ENCODE results near the gene MPP2.
A peak's percentile ranks its signal among the peaks of the same experiment; 100 is the strongest.
"Not testable (repeated sequence)": the region's sequence is repeated elsewhere in the genome, so short reads cannot be mapped to it uniquely, and the experiment has no call there.

Gene MPP2

DNA sequence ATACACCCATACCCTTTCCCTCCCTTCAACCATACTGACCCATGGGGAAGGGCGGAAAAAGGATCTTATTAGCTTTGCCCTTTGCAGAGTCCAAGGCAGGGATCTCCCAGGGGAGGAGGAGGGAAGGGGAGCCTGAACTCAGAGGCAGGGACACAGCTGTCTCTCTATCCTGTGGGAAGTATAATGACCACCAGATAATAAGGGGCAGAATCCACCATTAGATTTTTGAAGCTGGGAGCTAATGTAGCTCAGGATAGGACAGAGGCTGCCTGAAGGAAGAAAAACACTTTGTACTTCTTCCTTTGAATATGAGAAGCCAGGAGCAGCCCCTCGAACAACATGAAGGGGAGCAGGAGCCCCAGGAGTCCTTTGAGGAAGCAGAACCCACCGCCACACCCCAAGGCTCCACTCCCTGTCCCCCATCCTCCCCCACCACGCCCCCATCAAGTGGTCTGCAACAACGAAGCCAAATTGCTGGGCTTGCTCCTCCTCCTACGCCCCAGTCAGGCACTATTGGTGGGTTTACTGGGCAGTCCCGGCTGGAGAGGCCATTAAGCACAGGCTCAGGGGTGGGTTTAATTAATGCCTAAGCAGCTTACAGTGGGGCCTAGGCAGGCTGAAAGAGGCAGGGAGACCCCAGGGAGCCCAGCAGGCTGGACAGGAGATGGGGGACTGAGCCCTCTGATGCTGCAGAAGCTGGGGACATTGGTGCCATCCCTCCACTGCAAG is 5.3 kb downstream of the MPP2 start:
- DNase-seq (ENCODE audit: low spot score): no peak

DNA sequence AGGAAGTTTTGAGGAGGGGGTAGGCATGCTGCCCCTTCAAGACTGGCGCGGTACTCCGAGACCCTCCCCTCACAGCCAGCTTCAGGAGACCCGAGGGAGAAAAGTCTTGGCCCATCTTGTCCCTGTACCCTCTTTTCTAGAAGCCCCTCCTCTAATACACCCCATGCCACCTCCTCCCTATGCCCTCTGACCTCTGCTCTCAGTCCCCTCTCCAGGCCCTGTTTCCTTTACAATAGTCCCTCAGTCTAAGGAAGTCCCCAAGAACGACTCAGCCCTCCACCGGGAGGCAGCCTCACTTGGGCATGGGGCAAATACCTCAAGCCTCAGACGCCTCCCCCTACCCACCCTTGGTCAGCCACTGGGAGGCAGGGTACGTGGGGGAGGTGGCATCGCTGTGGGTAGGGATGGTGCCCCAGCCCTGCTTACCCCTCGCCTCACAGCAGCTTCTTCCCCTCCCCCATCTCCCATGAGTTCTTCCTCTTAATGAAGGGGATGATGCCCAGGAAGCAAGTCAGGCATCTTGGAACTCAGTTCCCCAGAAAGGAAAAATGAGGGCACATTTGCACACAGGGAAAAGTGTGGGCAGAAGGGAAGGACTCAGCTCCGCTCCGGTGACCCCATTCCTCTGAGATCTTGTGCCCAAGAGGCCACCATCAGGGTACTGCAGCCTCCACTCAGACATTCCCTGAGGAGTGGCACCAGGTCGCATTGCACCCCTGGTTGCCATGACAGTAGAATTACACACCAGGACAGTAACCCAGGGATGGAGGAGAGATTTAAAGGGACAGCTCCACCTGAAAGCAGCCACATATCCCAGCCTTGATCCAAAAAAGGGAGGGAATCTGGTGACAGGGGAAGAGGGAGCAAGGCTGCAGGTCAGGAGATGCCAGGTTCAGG is 6.2 kb downstream of the MPP2 start:
- no peak for DNase-seq (ENCODE audit: low spot score)

DNA sequence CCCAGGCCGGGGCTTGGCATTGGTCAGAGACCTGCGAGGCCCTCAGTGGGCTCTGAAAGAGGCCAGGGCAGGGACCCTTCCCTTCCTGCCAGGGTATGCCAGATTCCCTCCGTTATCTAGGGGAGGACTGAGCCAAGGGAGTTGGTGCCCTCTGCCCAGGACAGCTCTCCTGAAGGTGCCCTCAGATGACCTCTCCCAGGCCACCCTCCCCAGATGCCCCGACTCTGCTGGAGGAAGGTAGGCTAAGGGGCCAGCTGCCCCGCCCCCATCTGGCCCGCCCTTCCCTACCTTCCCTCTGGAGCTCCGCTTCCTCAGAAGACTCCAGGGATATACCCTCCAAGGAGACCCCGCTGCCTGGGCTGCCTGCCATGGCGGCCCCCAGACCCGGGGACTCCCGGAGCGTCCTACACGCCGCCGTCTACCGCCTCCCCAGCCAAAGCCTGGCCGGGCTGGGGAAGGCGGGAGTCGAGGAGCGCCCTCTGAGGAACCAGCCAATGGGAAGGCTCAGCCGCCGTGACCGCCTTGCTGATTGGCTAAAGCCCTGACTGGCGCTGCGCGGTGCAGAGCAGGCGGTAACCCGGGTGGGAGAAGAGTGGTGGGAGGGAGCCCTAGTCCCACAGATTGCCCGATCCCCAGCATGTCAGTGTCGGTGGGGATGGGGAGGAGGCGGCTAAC is 7.0 kb downstream of the MPP2 start:
- DNase-seq (ENCODE audit: low spot score): peak; percentile 98

DNA sequence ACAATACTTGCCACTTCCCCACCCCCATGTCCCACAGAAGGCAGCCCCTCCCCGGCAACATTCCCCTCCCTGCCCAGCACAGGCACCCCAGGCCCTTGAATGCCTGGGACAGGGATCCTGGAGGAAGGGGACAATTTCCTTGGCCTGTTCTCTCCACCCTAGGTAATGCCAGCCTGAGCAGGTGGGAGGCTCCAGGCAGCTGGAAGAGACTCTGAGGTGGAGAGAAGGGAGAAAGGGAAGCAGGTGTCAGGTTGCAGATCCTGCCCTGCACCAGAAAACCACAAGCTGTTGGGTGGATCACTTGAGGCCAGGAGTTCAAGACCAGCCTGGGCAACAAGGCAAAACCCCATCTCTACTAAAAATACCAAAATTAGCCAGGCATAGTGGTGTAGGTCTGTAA is 8.9 kb downstream of the MPP2 start:
- DNase-seq (ENCODE audit: low spot score): no peak

DNA sequence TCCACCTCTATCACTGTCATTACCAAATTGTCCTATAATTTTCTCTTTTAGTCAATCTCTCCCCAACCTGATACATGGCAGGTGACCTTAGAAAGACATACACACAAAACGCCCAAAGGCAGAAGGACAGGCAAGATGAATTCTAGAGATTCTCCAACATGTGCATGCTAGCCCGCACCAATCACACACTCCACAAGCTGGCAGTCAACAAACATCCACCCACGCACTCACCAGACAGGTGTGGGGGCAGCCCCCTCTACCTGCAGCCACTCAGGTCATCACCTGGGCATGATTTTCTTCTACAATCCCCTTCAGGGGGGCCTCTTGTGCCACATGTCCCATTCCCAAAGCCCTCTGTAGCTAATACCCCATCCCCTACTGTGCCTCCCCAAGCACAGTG is 9.5 kb downstream of the MPP2 start:
- no peak for DNase-seq (ENCODE audit: low spot score)

DNA sequence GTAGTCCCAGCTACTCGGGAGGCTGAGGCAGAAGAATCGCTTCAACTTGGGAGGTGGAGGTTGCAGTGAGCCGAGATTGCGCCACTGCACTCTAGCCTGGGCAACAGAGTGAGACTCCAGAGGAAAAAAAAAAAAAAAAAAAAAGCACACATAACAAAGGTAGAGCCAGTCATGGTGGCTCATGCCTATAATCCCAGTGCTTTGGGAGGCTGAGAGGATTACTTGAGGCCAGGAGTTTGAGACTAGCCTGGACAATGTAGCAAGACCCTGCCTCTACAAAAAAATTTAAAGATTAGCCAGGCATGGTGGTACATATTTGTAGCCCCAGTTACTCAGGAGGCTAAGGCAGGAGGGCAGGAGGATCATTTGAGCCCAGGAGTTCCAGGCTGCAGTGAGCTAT is 12.8 kb downstream of the MPP2 start:
- DNase-seq (ENCODE audit: low spot score): not testable (repeated sequence)

DNA sequence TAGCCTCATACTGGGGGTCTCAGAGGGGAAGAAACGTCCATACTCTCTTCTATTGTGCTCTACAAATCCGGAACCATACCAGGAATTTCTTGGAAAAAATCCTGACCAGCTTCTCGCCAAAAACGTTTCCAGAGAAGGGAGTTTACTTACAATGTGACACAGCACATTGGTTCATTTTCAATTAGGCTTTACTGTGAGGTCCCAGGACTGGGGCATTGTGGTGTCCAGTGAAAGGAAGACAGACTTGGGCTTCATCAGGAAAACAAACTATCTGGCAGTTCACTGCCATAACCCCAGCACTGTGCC is 14.7 kb downstream of the MPP2 start:
- DNase-seq (ENCODE audit: low spot score): no peak

DNA sequence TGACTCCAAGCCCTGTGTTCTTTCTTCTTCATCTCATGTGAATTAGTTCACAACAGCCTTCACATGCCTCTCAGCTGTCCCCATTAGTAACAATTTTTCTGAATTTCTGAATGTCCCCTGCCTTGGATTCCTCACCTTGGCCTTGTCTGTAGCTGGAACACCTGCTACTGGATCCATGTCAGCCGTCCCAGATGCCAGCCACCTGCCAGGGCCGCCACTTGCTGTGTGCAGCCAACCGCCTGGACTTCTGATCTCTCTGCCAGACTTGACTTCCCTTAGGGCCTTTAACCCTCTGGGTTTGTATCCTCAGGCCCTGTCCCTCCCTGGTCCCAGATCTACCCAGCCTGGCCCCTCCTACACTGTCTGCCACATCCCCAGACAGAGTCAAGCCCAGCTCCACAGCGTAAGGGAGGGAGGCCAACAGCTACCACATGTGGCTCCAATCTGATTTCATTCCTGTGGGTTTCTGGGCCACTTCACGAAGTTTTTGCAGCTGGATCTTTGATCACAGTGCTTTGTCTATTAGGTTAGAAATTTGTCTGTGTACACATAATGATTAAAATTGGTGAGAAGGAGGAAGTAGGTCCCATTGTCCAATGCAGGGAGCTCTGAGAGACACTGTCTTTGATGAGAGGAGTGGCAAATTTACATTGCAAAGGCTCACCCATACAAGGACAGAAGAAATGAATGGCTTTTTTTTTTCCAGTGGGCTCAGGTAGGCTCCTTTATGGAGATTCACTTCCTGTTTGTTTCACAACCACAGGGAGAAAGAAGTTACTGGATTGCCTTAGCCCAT is 15.3 kb downstream of the MPP2 start:
- DNase-seq (ENCODE audit: low spot score): peak; percentile 43

DNA sequence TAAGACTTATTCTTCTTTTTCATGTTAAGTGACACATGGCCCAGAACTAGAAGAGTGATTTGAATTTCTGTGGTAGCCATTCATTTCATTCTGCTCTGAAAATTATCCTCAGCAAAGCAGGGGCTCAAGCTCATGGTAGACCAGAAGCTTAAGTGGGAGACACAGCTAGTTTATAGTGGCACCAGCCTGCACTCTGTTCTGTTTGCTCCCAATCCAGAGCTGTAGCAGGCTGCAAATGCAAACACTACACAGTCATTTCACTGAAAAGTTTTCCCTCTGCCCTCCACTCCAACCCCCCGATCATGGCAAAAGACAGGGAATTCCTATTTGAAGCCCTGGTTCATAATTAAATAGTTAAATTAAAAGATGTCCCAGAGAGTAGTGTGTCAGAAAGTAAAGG is 17.1 kb downstream of the MPP2 start:
- no peak for DNase-seq (ENCODE audit: low spot score)

DNA sequence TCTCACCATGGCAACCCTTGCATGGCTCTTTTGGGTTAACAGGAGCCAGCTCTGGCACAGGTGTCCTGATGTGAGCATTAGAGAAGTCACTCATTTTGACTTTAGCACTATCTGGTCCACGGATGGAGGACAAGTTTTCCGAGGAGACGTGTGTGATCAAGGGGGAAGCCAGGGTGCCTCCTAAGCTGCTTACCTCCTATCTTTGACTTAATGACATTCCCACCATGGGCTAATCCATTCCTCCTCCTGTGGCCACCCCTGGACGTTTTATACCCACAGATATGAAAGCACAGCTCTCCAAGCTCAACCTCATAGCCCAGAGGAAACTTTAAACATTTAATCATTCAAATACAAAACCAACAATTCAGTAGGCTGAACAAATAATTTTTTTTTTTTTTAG is 18.8 kb downstream of the MPP2 start:
- no peak for DNase-seq (ENCODE audit: low spot score)

DNA sequence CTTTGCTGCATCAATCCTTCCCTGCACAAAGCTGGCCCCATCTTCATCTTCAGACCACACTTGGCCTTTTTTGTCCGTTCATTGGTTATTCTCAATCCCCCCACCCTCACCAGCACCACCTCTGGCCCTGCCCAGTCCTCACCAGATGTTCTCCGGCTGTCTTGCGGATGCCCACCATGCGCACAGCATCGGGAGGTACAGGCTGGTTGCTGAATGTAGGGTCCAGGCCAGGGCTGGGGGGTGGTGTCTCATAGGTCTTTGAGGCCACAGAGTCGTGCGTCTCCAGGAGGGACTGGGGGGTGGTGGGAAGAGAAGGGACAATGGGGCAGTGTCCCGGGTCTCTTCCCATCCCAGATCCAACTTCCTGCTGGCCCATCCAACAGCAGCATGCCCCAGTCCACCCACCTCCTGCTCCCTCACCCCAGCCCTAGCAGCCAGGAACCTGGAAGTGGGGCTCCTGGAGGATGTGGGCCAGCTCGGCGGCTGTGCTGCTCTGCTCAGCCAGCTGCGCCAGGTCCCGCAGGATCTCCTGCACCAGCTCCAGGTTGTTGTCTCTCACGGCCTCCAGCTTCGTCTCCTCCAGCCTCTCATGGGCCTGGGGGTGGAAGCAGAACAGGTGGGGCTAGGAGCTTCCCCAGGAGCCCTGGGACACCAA is 24.4 kb downstream of the MPP2 start:
- DNase-seq (ENCODE audit: low spot score): no peak

DNA sequence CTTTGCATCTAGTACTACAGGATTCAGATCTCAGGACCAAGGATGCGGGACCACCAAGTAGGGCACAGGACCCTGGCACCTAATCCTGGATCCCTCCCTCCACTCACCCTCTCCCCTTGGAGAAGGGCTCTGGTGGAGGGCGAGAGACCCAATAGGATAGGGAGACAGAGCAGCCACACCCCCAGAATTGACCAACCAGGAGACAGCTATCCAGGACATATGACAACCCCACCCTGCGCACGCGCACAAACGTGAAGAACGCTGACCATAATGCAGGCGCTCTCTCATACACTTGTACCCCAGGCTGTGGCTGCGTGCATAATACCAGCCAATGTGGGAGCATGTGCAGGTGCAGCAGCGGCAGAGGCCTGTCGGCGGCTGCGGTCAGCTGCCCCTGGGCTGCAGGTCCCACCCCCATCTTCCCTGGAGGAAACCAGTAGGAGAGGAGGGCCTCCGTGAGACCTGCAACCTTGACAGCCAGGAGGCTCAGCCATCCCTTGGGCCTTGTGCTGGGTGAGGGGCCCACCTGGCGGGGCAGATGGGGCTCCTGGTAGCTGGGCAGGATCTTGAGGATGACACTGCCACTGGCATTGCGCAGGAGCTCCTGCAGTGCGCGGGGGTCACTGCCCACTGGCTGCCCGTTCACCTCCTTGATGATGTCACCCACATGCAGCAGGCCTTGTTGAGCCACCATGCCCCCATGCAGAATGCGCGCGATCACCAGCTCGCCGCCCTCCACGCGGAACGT is 25.4 kb downstream of the MPP2 start:
- DNase-seq (ENCODE audit: low spot score): no peak

DNA sequence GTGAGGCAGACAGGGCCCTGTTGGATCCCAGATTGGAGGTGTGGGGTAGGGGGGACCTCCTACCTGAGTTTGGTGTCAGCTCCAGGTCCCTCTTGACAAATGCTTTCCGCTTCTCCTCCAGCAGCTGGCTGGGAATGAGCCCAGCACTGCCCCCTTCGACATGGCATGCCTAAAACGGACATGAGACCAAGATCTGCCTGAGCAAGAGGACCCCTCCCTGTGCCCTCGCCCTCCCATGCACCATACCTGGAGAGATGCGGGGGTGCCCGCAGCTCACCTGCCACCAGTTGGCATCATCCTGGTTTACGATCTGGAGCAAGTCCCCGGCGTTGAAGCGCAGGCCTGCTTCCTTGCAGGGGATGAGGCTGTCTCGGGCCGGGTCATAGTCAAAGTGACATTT is 26.2 kb downstream of the MPP2 start:
- no peak for DNase-seq (ENCODE audit: low spot score)

DNA sequence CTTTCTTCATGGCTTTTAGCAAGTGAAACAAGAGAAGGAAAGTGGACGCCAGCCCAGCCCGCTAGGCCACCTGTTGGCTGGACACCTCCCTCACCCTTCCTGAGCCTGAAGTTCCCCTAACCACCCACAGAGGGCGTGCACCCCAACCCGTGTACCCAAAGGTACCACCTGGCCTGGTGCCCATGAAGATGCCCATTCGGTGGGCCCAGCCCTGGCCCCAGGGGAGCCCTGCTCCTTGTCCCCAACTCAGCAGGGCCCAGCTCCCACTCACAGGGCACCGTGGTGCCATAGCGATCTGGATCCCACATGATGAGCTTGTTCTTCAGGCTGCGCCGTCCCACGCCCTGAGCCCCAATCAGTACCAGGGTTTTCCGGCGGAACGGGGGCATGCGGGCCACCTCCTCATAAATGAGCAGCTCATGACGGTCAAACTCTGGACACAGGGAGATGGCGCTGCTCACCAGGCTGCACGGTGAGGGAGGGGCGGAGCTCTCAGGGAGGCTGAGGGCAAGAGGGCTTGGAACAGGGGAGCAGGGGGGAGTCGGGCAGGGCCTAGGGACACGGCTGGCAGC is 26.8 kb downstream of the MPP2 start:
- DNase-seq (ENCODE audit: low spot score): peak; percentile 47

DNA sequence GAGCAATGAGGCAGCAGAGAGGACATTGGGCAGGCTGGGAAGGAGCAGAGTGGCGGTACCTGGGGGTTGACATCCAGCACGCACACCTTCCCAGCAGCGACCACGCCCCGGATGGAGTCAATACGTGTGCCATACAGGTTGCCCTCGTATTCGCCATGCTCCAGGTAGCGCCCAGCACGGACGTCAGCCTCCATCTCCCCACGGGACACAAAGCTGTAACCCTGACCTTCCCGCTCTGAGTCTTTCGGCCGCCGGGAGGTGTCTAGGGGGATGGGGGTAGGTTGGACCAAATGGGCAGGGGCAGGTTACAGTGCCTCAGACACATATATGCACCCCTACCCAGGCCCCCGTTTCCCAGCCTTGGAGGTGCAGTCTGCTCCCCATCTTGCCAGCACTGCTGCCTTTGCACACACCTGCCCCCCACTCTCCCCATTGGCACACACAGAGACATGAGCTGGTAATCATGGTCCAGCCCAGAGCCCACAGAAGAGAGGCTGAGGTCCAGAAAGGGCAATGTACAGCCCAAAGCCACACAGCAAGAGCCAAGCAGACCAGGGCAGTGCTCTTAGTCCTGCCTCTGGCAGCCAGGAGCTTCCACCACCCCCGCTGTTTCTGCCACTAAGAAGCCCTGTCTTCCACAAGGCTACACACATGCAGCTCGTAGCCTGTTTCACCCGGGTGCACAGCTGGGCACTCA is 27.5 kb downstream of the MPP2 start:
- DNase-seq (ENCODE audit: low spot score): no peak

DNA sequence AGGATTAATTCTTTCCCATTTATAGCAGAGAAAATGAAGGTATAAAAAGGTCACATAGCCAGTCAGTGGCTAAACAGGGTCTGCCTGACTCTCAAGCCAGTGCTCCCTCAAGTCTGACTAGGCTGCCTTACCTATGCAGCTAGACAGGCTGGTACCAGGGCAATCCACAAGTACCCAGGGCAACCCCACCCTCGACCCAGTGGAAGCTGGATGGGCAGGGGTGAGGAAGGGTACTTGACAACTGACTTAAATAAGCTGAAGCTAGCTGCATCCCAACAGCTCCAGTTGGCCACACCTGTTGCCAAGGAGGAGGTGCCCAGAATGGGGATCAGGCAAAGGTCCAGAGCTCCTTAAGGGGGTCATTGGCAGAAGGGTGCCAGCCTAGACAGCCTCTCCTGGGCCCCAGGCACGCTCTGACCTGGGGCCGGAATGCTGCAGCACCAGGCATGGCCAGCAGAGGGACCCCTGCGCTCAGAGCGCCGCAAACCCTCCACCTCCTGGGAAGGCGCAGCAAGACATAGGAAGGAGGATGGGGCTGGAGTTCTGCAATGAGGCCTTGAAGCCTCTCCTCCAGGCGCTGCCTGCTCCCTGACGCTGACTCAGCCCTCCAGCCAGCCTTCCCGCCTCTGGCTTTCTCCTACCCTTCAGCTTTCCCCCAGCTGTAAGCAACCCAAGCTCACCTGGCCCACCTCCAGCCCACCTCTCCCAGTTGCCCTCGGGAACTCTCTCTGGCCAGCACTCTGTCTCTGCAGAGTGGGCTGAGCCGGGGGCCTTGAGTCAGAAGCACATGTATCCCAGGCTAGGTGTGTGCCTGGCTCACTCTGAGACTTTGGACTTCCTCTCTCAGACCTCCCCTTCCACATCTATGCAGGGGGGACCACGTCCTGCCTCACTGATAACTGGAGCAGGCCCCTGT is 28.8 kb downstream of the MPP2 start:
- DNase-seq (ENCODE audit: low spot score): peak; percentile 93

DNA sequence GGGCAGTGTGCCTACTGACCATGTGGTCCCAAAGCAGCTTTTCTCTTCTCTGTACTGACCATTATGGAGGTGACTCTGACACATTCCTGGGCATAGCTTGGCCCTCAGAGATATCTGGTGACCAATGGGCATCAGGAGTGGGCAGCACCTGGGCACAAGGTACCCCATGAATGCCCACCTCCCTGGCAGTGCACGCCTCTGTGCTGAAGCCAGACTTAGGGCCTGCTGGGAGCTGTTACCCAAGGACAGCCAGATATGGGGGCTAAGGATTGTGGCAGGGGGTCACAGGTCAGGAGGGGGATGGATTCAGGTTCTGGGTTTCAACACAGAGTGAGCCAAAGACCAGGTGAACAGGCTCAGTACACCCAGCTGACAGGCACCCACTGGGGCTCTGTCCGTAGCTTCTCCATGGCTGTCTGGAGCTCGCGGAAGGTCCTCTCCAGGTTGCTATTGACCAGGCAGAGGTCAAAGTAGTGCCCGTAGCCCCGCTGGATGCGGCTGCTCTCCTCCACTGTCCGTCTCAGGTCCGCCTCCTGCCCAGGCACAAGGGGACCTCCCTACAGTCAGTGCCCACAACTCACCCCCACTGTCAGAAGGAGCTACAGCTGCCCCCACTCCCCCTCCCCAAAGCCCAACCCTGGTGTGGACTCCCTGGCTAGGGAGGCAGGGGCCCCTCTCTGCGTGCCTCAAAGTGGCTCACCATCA is 29.7 kb downstream of the MPP2 start:
- no peak for DNase-seq (ENCODE audit: low spot score)

DNA sequence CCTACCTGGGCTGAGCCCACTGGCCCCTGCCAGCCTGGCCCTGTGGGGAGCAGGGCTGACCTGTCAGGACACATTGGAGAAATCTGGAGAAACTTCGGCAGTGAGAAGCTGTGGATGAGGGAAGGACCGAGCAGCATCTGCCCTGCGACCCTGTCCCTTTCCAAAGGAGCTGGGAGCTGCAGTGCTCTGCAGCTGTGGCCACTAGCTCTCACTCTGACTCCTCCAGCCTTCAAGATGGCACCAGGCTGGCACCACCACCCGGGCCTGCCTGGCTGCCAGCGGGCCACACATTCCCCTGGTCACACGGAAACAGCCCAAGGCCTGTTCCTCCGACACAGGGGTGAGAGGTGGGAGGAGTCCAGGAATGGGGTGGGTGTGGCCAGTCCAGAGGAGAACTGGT is 30.3 kb downstream of the MPP2 start:
- DNase-seq (ENCODE audit: low spot score): no peak
